Transverse colon (tissue), 4 donors: Measurements from ENCODE around the gene SWAP70.

Source experiments
- CTCF ChIP-seq, 5 experiments: fragments of 200-600 bp in 3 of 5; fragments of 450-650 bp in 2 of 5; sonication (generic) in 3 of 5; IDR thresholded peaks; 1 replicate in 2 of 5; 2 replicates in 3 of 5; pipeline ENCODE4 v1.5.1; 2016 to 2017; ENCODE audit warnings: antibody characterized with exemption in 5 of 5, inconsistent platforms in 3 of 5, mild to moderate bottlenecking in 2 of 5, moderate library complexity in 1 of 5
- POLR2AphosphoS5 ChIP-seq, 3 donors: sonication (generic); formaldehyde crosslinking; IDR thresholded peaks; one replicate each; pipeline ENCODE4 v1.6.1; 2016; ENCODE audit warnings: antibody characterized with exemption in 3 of 3

- TF ChIP-seq CTCF (IDR thresholded peaks at IDR 0.05): no peak
- TF ChIP-seq POLR2AphosphoS5 (IDR thresholded peaks at IDR 0.05): no peak
Observed at GRCh38 chr11:9692691-9693090, 28.8 kb downstream of the SWAP70 start.
